Measurements from ENCODE around the gene HEG1. TPM values are rescaled to one million over a fixed set of nuclear protein-coding genes. Genes with fewer than 3 reads are reported as not detected.

Gene HEG1
- total RNA-seq, 2 experiments from 2014 or later = 5.8 TPM

DNA sequence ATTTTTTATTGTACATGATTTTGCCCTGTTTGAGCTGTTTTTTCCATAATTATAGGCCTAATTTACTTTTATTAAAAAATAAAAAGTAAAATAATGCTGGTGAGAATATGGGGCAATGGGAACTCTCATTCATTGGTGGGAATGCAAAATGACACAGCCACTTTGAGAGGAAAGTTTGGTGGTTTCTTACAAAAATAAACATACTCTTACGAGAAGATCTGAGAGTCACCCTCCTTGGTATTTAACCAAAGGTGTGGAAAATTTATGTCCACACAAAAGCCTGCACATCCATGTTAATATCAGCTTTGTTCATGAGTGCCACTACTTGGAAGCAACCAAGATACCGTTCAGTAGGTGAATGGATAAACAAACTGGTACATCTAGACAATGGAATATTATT, 131.1 kb downstream of the HEG1 start:
- no peaks in the 10 kb centered on the region for H3K4me1 Mint-ChIP-seq (ENCODE audit: low read depth)
- intact Hi-C loops (cut with micrococcal nuclease) = no loop called here
- H3K9me3 Mint-ChIP-seq = no peaks in the 10 kb centered on the region
- CTCF ChIA-PET = interaction anchor here (0.5 to 2.2 kb wide), 7 partner anchors 9 to 457 kb away, joined by 3 to 9 read pairs (median 3); no protein-coding TSS in a partner anchor
- DNase-seq = no peak
- H3K36me3 Mint-ChIP-seq (ENCODE audit: low read depth) = no peaks in the 10 kb centered on the region
- H3K4me3 Mint-ChIP-seq = no peak overlapping the region
- H3K27ac Mint-ChIP-seq = no peak overlapping the region
- no peaks in the 10 kb centered on the region for H3K27me3 Mint-ChIP-seq (ENCODE audit: low read depth)

GRCh38 chr3:124923833-124924232, 132.0 kb downstream of the HEG1 start:
- H3K9me3 Mint-ChIP-seq = no peaks in the 10 kb centered on the region
- no peak overlapping the region for H3K4me3 Mint-ChIP-seq
- CTCF ChIA-PET = interaction anchor here (0.6 to 2.2 kb wide), 5 partner anchors 8 to 320 kb away, joined by 3 to 9 read pairs (median 4); no protein-coding TSS in a partner anchor
- no peak for DNase-seq
- no peak overlapping the region for H3K27ac Mint-ChIP-seq
- intact Hi-C loops (cut with micrococcal nuclease) = no loop called here
- H3K27me3 Mint-ChIP-seq (ENCODE audit: low read depth) = no peaks in the 10 kb centered on the region
- H3K36me3 Mint-ChIP-seq (ENCODE audit: low read depth) = no peaks in the 10 kb centered on the region
- no peaks in the 10 kb centered on the region for H3K4me1 Mint-ChIP-seq (ENCODE audit: low read depth)

DNA sequence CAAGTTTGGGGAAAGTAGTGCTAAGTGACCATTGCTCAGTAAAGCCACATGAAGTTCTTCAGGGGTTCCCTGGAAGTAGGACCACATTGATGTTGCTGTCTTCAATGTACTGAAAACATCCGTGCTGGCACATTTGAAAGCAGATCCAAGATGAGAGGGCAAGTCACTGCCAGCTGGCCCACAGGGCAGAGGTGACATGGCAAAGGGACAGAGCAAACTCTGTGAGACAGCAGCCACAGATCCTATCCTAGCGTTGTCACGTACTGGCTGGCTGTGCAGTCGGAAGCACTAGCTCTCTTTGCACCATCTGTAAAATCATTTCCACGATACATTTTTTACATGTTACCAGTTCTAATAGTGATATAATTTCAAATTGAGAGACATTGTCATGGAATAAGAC, 135.1 kb downstream of the HEG1 start:
- no peak for DNase-seq
- no peaks in the 10 kb centered on the region for H3K4me1 Mint-ChIP-seq (ENCODE audit: low read depth)
- H3K27ac Mint-ChIP-seq = no peak overlapping the region
- H3K4me3 Mint-ChIP-seq = no peak overlapping the region
- H3K36me3 Mint-ChIP-seq (ENCODE audit: low read depth) = no peaks in the 10 kb centered on the region
- CTCF ChIA-PET = interaction anchor here (2.2 kb wide), 1 partner anchor 19 kb away, joined by 6 read pairs; no protein-coding TSS in a partner anchor
- H3K9me3 Mint-ChIP-seq = no peaks in the 10 kb centered on the region
- H3K27me3 Mint-ChIP-seq (ENCODE audit: low read depth) = no peaks in the 10 kb centered on the region
- intact Hi-C loops (cut with micrococcal nuclease) = no loop called here

DNA sequence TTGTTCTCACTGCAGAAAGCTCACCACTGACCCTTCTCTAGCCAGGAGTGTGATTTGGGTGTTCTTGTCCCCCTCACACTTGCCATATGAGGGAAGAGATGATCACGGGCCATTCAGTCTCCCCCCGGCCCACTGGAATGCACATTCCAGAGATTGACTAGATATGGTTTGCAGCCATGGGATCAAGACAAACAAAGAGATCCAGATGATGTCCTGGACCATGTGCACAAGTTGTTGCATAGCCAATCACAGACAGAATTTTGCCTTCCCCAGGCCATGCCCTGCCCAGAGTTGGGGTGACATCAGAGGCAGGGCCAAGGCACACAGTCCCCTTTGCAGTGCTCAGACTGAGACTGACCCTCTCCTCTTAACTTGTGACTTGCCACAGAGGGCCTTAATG, 136.0 kb downstream of the HEG1 start:
- no peaks in the 10 kb centered on the region for H3K27me3 Mint-ChIP-seq (ENCODE audit: low read depth)
- H3K9me3 Mint-ChIP-seq = no peaks in the 10 kb centered on the region
- H3K36me3 Mint-ChIP-seq (ENCODE audit: low read depth) = no peaks in the 10 kb centered on the region
- H3K4me1 Mint-ChIP-seq (ENCODE audit: low read depth) = no peaks in the 10 kb centered on the region
- CTCF ChIA-PET = interaction anchor here (2.3 kb wide), 1 partner anchor 19 kb away, joined by 6 read pairs; no protein-coding TSS in a partner anchor
- H3K4me3 Mint-ChIP-seq = no peak overlapping the region
- DNase-seq = no peak
- no peak overlapping the region for H3K27ac Mint-ChIP-seq
- intact Hi-C loops (cut with micrococcal nuclease) = no loop called here

GRCh38 chr3:124918524-124918923, 137.3 kb downstream of the HEG1 start:
- intact Hi-C loops (cut with micrococcal nuclease) = no loop called here
- Mint-ChIP-seq H3K27me3 (ENCODE audit: low read depth) (no peaks in the 10 kb centered on the region), H3K9me3 (no peaks in the 10 kb centered on the region), H3K4me1 (ENCODE audit: low read depth) (no peaks in the 10 kb centered on the region), H3K27ac (no peak overlapping the region), H3K4me3 (no peak overlapping the region), H3K36me3 (ENCODE audit: low read depth) (no peaks in the 10 kb centered on the region)
- no peak for DNase-seq
- CTCF ChIA-PET = interaction anchor here (0.7 to 2.3 kb wide), 5 partner anchors 10 to 665 kb away, joined by 3 to 6 read pairs (median 3); no protein-coding TSS in a partner anchor

GRCh38 chr3:124916837-124917409, 138.9 kb downstream of the HEG1 start:
- no peaks in the 10 kb centered on the region for H3K27me3 Mint-ChIP-seq (ENCODE audit: low read depth)
- no peak overlapping the region for H3K27ac Mint-ChIP-seq
- no peak overlapping the region for H3K4me3 Mint-ChIP-seq
- DNase-seq = no peak
- no peaks in the 10 kb centered on the region for H3K9me3 Mint-ChIP-seq
- no peaks in the 10 kb centered on the region for H3K36me3 Mint-ChIP-seq (ENCODE audit: low read depth)
- intact Hi-C loops (cut with micrococcal nuclease) = no loop called here
- no peaks in the 10 kb centered on the region for H3K4me1 Mint-ChIP-seq (ENCODE audit: low read depth)
- CTCF ChIA-PET = no interaction called here

Other genes starting within 250 kb of the HEG1 start
- under 1 TPM; 0.31 to 0.59 TPM for gene ITGB5, start 168.6 kb downstream of the HEG1 start, total RNA-seq
- not detected for gene MUC13, start 121.2 kb downstream of the HEG1 start, total RNA-seq
- gene SLC12A8, start 156.8 kb upstream of the HEG1 start, total RNA-seq = 1 to 10 TPM; 1.1 TPM